ENCODE measurements around the gene TRIM24.

- TF ChIP-seq CTCF (IDR thresholded peaks at IDR 0.05 in 8 of 11, conservative IDR thresholded peaks at IDR 0.05 in 3 of 11) (no peak), POLR2A (IDR thresholded peaks at IDR 0.05) (no peak)
Measured at GRCh38 chr7:138477581-138477980, 17.5 kb downstream of the TRIM24 start.

Measured in spleen (tissue), 7 donors.